ENCODE results near the gene SLC43A3. TPM values are rescaled to one million over a fixed set of nuclear protein-coding genes. Genes with fewer than 3 reads are reported as not detected.
A peak's percentile ranks its signal among the peaks of the same experiment; 100 is the strongest.
"Not testable (repeated sequence)": the region's sequence is repeated elsewhere in the genome, so short reads cannot be mapped to it uniquely, and the experiment has no call there.

SLC43A3 gene
- total RNA-seq, 4 donors from 2014 or later = 40.9 to 75.9 (median 60.0) TPM

- Histone ChIP-seq H3K36me3 (peaks cover 0 to 63% of the 10 kb centered on the region in 2 donors), H3K9me3 (no peaks in the 10 kb centered on the region), H3K27ac (peak overlapping the region in 3 of 4 donors; percentile 26 to 51 (median 30)), H3K4me3 (no peak overlapping the region), H3K4me1 (peaks cover 0 to 24% (median 10%) of the 10 kb centered on the region in 3 donors), H3K27me3 (peaks cover 3% of the 10 kb centered on the region)
- WGBS, 2 donors (ENCODE audit: low coverage in 1 of 2) = 63 to 82% methylated on average over 2 to 4 of the region's 4 CpGs
- TF ChIP-seq POLR2A (IDR thresholded peaks at IDR 0.05) (no peak), EP300 (IDR thresholded peaks at IDR 0.05) (no peak), POLR2AphosphoS5 (IDR thresholded peaks at IDR 0.05) (no peak), CTCF (IDR thresholded peaks at IDR 0.05) (no peak)
- peak; percentile 39 for ATAC-seq
Measured at GRCh38 chr11:57406337-57406904, 20.5 kb downstream of the SLC43A3 start.

- peaks cover 0 to 53% of the 10 kb centered on the region in 2 donors for H3K36me3 ChIP-seq
- H3K4me1 ChIP-seq = peaks cover 0 to 24% (median 10%) of the 10 kb centered on the region in 3 donors
- 90 to 91% methylated on average over 1 to 3 of the region's 4 CpGs for WGBS, 2 donors (ENCODE audit: low coverage in 1 of 2)
- no peaks in the 10 kb centered on the region for H3K9me3 ChIP-seq
- peak overlapping the region in 1 of 4 donors; percentile 26 for H3K27ac ChIP-seq
- no peak overlapping the region for H3K4me3 ChIP-seq
- TF ChIP-seq POLR2AphosphoS5 (IDR thresholded peaks at IDR 0.05) = no peak
- TF ChIP-seq EP300 (IDR thresholded peaks at IDR 0.05) = no peak
- TF ChIP-seq POLR2A (IDR thresholded peaks at IDR 0.05) = no peak
- TF ChIP-seq CTCF (IDR thresholded peaks at IDR 0.05) = no peak
- no peak for ATAC-seq
- peaks cover 11% of the 10 kb centered on the region for H3K27me3 ChIP-seq
Measured at GRCh38 chr11:57405271-57405860, 21.6 kb downstream of the SLC43A3 start.

- 100% methylated on average over 2 of the region's 2 CpGs; no CpG with 5 or more reads in 1 of the 2 donors for WGBS, 2 donors (ENCODE audit: low coverage in 1 of 2)
Measured at GRCh38 chr11:57403802-57404147, 23.1 kb downstream of the SLC43A3 start.

GRCh38 chr11:57403003-57403801, 23.7 kb downstream of the SLC43A3 start:
- not testable (repeated sequence) for H3K9me3 ChIP-seq, H3K27ac ChIP-seq, H3K4me3 ChIP-seq, ATAC-seq
- WGBS, 2 donors (ENCODE audit: low coverage in 1 of 2) = 70 to 95% methylated on average over 4 to 5 of the region's 6 CpGs
- Histone ChIP-seq H3K36me3 (peaks cover 0 to 31% of the 10 kb centered on the region in 2 donors), H3K27me3 (peaks cover 11% of the 10 kb centered on the region), H3K4me1 (peaks cover 0 to 24% (median 10%) of the 10 kb centered on the region in 3 donors)

More at GRCh38 chr11:57403802-57404147, 23.1 kb downstream of the SLC43A3 start:
- TF ChIP-seq CTCF (IDR thresholded peaks at IDR 0.05) (no peak), POLR2A (IDR thresholded peaks at IDR 0.05) (no peak), EP300 (IDR thresholded peaks at IDR 0.05) (no peak), POLR2AphosphoS5 (IDR thresholded peaks at IDR 0.05) (no peak)
- ATAC-seq = no peak
- Histone ChIP-seq H3K27me3 (peaks cover 11% of the 10 kb centered on the region), H3K36me3 (peaks cover 0 to 37% of the 10 kb centered on the region in 2 donors), H3K4me1 (peaks cover 0 to 24% (median 10%) of the 10 kb centered on the region in 3 donors), H3K9me3 (no peaks in the 10 kb centered on the region), H3K4me3 (no peak overlapping the region), H3K27ac (no peak overlapping the region)

- Histone ChIP-seq H3K36me3 (peaks cover 0 to 23% of the 10 kb centered on the region in 2 donors), H3K27ac (no peak overlapping the region), H3K4me3 (no peak overlapping the region), H3K9me3 (no peaks in the 10 kb centered on the region), H3K27me3 (peaks cover 11% of the 10 kb centered on the region), H3K4me1 (peaks cover 0 to 18% (median 10%) of the 10 kb centered on the region in 3 donors)
- no peak for ATAC-seq
- 40 to 52% methylated on average over 1 to 6 of the region's 6 CpGs for WGBS, 2 donors (ENCODE audit: low coverage in 1 of 2)
- TF ChIP-seq EP300 (IDR thresholded peaks at IDR 0.05) (no peak), POLR2A (IDR thresholded peaks at IDR 0.05) (no peak), POLR2AphosphoS5 (IDR thresholded peaks at IDR 0.05) (no peak), CTCF (IDR thresholded peaks at IDR 0.05) (no peak)
Measured at GRCh38 chr11:57402188-57403002, 24.5 kb downstream of the SLC43A3 start.

Data from gastroesophageal sphincter (tissue), 4 donors.